ENCODE results near the gene MANEA. TPM values are rescaled to one million over a fixed set of nuclear protein-coding genes. Genes with fewer than 3 reads are reported as not detected.

Gene MANEA
- total RNA-seq, 1 donor from 2014 or later = 1.9 TPM

DNA sequence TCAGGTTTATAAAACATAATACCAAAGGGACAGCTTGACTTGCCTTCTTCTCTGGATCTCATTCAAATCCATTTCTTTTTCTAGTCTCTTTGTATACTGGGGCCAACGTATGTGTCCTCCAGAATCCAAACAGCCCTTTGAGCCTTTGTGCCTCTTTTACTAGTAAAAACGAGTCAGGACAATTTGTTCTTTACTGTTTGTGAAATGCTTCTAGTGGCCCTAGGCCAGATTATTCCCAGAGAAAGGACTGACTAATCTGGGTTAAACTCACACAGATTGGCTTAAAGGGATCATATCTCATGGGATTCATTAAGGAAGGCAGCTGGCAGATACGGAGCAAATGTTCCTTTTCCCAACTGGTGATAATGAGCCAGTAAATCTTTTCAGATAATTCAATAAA lies 32.1 kb upstream of the MANEA start:
- H3K27me3 ChIP-seq = no peaks in the 10 kb centered on the region
- no peaks in the 10 kb centered on the region for H3K9me3 ChIP-seq
- peak overlapping the region; percentile 5 to 17 for H3K27ac ChIP-seq
- TF ChIP-seq, protein P1, sequence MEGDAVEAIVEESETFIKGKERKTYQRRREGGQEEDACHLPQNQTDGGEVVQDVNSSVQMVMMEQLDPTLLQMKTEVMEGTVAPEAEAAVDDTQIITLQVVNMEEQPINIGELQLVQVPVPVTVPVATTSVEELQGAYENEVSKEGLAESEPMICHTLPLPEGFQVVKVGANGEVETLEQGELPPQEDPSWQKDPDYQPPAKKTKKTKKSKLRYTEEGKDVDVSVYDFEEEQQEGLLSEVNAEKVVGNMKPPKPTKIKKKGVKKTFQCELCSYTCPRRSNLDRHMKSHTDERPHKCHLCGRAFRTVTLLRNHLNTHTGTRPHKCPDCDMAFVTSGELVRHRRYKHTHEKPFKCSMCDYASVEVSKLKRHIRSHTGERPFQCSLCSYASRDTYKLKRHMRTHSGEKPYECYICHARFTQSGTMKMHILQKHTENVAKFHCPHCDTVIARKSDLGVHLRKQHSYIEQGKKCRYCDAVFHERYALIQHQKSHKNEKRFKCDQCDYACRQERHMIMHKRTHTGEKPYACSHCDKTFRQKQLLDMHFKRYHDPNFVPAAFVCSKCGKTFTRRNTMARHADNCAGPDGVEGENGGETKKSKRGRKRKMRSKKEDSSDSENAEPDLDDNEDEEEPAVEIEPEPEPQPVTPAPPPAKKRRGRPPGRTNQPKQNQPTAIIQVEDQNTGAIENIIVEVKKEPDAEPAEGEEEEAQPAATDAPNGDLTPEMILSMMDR (IDR thresholded peaks at IDR 0.05) = no peak
- no peaks in the 10 kb centered on the region for H3K36me3 ChIP-seq
- no peaks in the 10 kb centered on the region for H3K4me1 ChIP-seq
- H3K4me3 ChIP-seq = no peak overlapping the region
- peak in 1 of 2 donors; percentile 65 for DNase-seq (ENCODE audit: low spot score in 2 of 2)
- intact Hi-C loops (cut with DNase I) = no loop called here

DNA sequence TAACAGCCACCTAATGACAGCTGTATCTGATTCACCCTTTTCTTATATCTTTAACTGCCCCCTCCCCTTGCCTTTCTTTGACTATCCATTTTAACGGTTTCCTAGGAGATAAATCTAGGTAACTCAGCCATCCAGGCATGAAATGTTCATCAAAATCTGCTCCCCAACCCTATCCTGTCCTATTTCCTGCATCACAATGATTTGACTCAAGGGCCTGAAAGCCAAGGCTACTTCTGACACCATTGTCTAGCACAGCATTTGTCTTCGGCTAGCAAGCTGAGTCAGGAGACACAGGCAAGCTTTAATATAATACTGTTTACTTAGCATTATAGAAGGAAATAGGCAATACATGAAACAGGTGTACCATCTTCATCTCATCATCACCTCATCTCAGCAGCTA lies 31.6 kb upstream of the MANEA start:
- TF ChIP-seq, protein P1 (IDR thresholded peaks at IDR 0.05) = no peak
- H3K4me3 ChIP-seq = no peak overlapping the region
- DNase-seq (ENCODE audit: low spot score in 2 of 2) = no peak

DNA sequence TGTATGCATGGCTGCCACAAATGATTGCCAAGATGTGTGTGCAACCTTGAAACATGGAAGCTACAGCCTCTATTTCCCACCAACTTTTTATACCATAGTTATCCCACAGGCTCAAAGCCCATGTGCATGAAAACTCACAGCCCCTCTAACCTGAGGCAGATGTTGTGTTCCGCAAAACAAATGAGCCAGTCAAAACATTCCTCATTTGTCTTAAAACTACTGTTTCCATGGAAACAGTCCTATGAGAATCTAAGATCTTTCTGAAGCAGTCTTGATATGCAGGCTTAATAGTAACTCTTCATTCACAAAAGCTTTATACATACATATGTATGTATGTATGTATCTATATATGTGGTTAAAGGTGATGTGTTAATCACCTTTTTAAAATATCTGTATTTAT lies 31.2 kb upstream of the MANEA start:
- no peaks in the 10 kb centered on the region for H3K27me3 ChIP-seq
- DNase-seq (ENCODE audit: low spot score in 2 of 2) = no peak
- H3K4me1 ChIP-seq = no peaks in the 10 kb centered on the region
- no peaks in the 10 kb centered on the region for H3K36me3 ChIP-seq
- H3K4me3 ChIP-seq = no peak overlapping the region
- TF ChIP-seq, protein P1 (IDR thresholded peaks at IDR 0.05) = no peak
- no peaks in the 10 kb centered on the region for H3K9me3 ChIP-seq
- intact Hi-C loops (cut with DNase I) = no loop called here
- no peak overlapping the region for H3K27ac ChIP-seq

More for the DNA sequence above, 31.6 kb upstream of the MANEA start:
- intact Hi-C loops (cut with DNase I) = no loop called here
- Histone ChIP-seq H3K27me3 (no peaks in the 10 kb centered on the region), H3K4me1 (no peaks in the 10 kb centered on the region), H3K27ac (no peak overlapping the region), H3K36me3 (no peaks in the 10 kb centered on the region), H3K9me3 (no peaks in the 10 kb centered on the region)

DNA sequence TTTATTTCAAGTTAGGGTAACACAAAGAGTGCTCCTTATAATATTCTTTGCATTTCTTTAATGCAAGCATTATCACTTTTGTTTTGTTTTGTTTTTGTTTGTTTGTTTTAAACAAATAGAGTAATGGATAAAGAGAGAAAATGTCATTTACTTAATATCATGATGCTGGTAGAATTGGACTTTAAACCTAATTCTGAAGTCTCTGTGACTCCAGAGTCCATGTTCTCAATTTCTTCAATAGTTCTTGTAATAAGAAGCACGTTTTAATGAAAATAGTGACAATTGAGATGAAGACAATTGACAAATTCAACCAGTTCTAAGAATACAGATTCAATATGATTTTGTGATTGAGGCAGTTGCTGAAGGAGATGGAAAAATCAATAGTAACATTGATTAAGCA lies 30.3 kb upstream of the MANEA start:
- H3K4me1 ChIP-seq = no peaks in the 10 kb centered on the region
- H3K36me3 ChIP-seq = no peaks in the 10 kb centered on the region
- TF ChIP-seq, protein P1 (IDR thresholded peaks at IDR 0.05) = no peak
- no peaks in the 10 kb centered on the region for H3K9me3 ChIP-seq
- intact Hi-C loops (cut with DNase I) = no loop called here
- H3K4me3 ChIP-seq = no peak overlapping the region
- no peak overlapping the region for H3K27ac ChIP-seq
- no peak for DNase-seq (ENCODE audit: low spot score in 2 of 2)
- H3K27me3 ChIP-seq = no peaks in the 10 kb centered on the region

DNA sequence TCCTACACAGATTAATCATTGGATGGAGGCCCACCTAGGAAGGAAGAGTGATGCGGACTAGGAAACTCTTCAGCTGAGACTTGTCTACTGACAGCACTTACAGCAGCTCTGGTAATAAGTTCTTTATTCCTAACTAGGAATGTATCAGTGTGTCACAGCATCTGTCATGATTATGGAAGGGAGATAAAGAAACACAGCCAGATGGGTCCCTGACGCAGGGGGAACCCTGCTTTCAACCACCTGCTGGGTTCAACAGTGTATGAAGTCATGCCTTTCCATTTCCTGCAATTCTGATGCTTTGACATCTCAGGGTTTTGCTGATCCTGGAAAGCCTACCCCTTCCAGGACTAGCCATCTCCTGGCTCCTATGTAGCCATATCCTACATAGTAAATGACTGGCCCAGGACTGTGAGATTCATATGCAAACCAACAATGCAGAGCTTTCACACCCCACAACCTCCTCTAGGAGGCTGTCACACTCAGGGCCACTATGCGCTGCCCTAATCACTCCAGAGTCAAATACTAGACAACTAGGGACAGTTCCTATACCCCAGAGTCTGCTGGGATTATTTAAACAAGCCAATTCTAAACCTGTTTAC lies 29.0 kb upstream of the MANEA start:
- H3K4me3 ChIP-seq = no peak overlapping the region
- H3K4me1 ChIP-seq = no peaks in the 10 kb centered on the region
- H3K9me3 ChIP-seq = no peaks in the 10 kb centered on the region
- no peaks in the 10 kb centered on the region for H3K27me3 ChIP-seq
- H3K36me3 ChIP-seq = no peaks in the 10 kb centered on the region
- no peak for DNase-seq (ENCODE audit: low spot score in 2 of 2)
- no peak overlapping the region for H3K27ac ChIP-seq
- intact Hi-C loops (cut with DNase I) = no loop called here
- TF ChIP-seq, protein P1 (IDR thresholded peaks at IDR 0.05) = no peak

All from ascending aorta (tissue), 2 donors.